Measurements from ENCODE around the gene CHST10.
A peak's percentile ranks its signal among the peaks of the same experiment; 100 is the strongest.

Gene CHST10

GRCh38 chr2:100416397-100416934 lies 1.0 kb downstream of the CHST10 start:
- DNase-seq, result no peak

GRCh38 chr2:100413571-100413970 lies 3.9 kb downstream of the CHST10 start:
- DNase-seq, result no peak
- no peak for ATAC-seq

More at GRCh38 chr2:100416397-100416934, 1.0 kb downstream of the CHST10 start:
- no peak for ATAC-seq

GRCh38 chr2:100412881-100413321 lies 4.6 kb downstream of the CHST10 start:
- ATAC-seq, result no peak
- no peak for DNase-seq

- DNase-seq (no peak), ATAC-seq (no peak)
Observed at GRCh38 chr2:100412466-100412865, 5.0 kb downstream of the CHST10 start.

- DNase-seq, result no peak
- no peak for ATAC-seq
Observed at GRCh38 chr2:100411841-100412292, 5.6 kb downstream of the CHST10 start.

- DNase-seq, result no peak
Observed at GRCh38 chr2:100409975-100410647, 7.4 kb downstream of the CHST10 start.

GRCh38 chr2:100409461-100409860 lies 8.0 kb downstream of the CHST10 start:
- DNase-seq (no peak), ATAC-seq (no peak)

More at GRCh38 chr2:100409975-100410647, 7.4 kb downstream of the CHST10 start:
- no peak for ATAC-seq

- no peak for DNase-seq
- ATAC-seq, result no peak
Observed at GRCh38 chr2:100408941-100409340, 8.5 kb downstream of the CHST10 start.

GRCh38 chr2:100408104-100408503 lies 9.4 kb downstream of the CHST10 start:
- no peak for DNase-seq
- ATAC-seq, result no peak

- no peak for DNase-seq
- ATAC-seq, result no peak
Observed at GRCh38 chr2:100407563-100407962, 9.9 kb downstream of the CHST10 start.

- no peak for ATAC-seq
- no peak for DNase-seq
Observed at GRCh38 chr2:100407073-100407472, 10.4 kb downstream of the CHST10 start.

GRCh38 chr2:100406120-100406508 lies 11.4 kb downstream of the CHST10 start:
- DNase-seq, result no peak
- ATAC-seq, result no peak

GRCh38 chr2:100405403-100406119 lies 11.9 kb downstream of the CHST10 start:
- ATAC-seq (no peak), DNase-seq (no peak)

- ATAC-seq (no peak), DNase-seq (no peak)
Observed at GRCh38 chr2:100404411-100404810, 13.1 kb downstream of the CHST10 start.

GRCh38 chr2:100403722-100404121 lies 13.7 kb downstream of the CHST10 start:
- DNase-seq (no peak), ATAC-seq (no peak)

- no peak for DNase-seq
- ATAC-seq, result no peak
Observed at GRCh38 chr2:100401268-100401667, 16.2 kb downstream of the CHST10 start.

- no peak for ATAC-seq
- no peak for DNase-seq
Observed at GRCh38 chr2:100399714-100400113, 17.8 kb downstream of the CHST10 start.

GRCh38 chr2:100397976-100398375 lies 19.5 kb downstream of the CHST10 start:
- ATAC-seq (no peak), DNase-seq (no peak)

GRCh38 chr2:100397118-100397860 lies 20.2 kb downstream of the CHST10 start:
- no peak for DNase-seq
- peak; percentile 21 for ATAC-seq

GRCh38 chr2:100396483-100396882 lies 21.0 kb downstream of the CHST10 start:
- DNase-seq (no peak), ATAC-seq (no peak)

GRCh38 chr2:100395532-100396350 lies 21.7 kb downstream of the CHST10 start:
- no peak for ATAC-seq
- no peak for DNase-seq

Measured in stimulated activated naive CD8-positive, alpha-beta T cell treated with anti-CD3 and anti-CD28 coated beads, Interleukin-15, Interleukin-2, amounts not matched to agents 100 U/mL and 50 U/mL, for 24 hours (primary cell).